B cell (primary cell): ENCODE results near the gene KRT75.

ENCODE experiments used
- CTCF ChIP-seq: fragments of 200-600 bp; IDR thresholded peaks from one replicate; pipeline ENCODE4 v1.8.0; 2022; ENCODE audit warnings: antibody characterized with exemption, mild to moderate bottlenecking
- EZH2 ChIP-seq: IDR thresholded peaks from 2 replicates; pipeline ENCODE4 v1.6.1; 2012; ENCODE audit warnings: borderline replicate concordance, low read depth, mild to moderate bottlenecking, moderate library complexity, low read length; ENCODE audit not compliant: insufficient read depth, poor library complexity, severe bottlenecking

DNA sequence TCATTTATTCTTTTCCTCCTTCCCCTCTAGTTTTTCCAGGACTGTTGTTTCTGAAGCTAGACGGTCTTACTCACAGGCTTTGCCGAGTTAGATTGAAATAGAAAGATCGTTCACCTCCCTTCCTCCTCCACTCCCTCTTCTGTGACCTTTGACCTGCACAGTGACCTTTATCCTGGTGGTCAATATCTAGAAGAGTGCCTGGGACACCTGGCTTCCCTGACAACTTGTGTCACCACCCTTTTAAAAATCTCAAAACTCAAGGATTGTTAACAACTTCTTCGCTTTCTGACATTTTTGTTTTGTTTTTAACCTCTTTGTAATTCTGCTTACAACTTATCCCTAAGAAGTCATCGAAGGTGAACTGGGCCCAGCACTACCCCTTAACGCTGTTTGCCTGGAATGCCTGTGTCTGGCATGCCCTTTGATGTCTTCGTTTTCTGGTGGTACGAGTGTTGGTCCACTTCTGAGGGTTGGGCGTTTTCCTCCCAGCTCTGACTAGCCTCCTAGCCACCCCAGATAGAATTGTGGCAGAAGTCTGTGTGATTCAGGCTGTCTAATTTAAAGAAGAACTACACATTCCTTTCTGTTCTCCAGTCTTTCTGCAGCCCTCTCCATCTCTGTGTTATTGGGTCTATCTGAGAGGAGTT lies 2.8 kb upstream of the KRT75 start:
- TF ChIP-seq CTCF (no peak), EZH2 (no peak)
